Measurements from ENCODE around the gene ZNF600. TPM values are rescaled to one million over a fixed set of nuclear protein-coding genes. Genes with fewer than 3 reads are reported as not detected.

Gene ZNF600
- total and polyA plus RNA-seq, 2 of the 13 experiments (the other 11 are each of a cell fraction or from before 2014, with no cell fraction given) = 15.0 to 16.4 TPM

GRCh38 chr19:52734893-52735661, 51.5 kb downstream of the ZNF600 start, which contains the start of gene ZNF611 (continued):
- TF ChIP-seq GABPB1 (CRISPR knock-in tag; IDR thresholded peaks at IDR 0.05) (peak; percentile 74), HCFC1 (IDR thresholded peaks at IDR 0.05; ENCODE audit: low read depth, low read length) (no peak), NR2C2 (CRISPR knock-in tag; IDR thresholded peaks at IDR 0.05; ENCODE audit: borderline replicate concordance) (peak; percentile 69; the same call in 1 of the 2 replicates), SRF (IDR thresholded peaks at IDR 0.05; ENCODE audit: low read depth, low read length) (no peak), SP1 (IDR thresholded peaks at IDR 0.05) (no peak), SP1 (CRISPR knock-in tag; IDR thresholded peaks at IDR 0.05) (peak; percentile 40), BHLHE40 (IDR thresholded peaks at IDR 0.05; ENCODE audit: low read length) (no peak), ZBTB7A (CRISPR knock-in tag; IDR thresholded peaks at IDR 0.05) (no peak), FOXP1 (IDR thresholded peaks at IDR 0.05) (no peak), FOXP1 (CRISPR knock-in tag; IDR thresholded peaks at IDR 0.05) (no peak), RARG (CRISPR knock-in tag; IDR thresholded peaks at IDR 0.05; ENCODE audit: low read depth) (no peak), MIXL1 (CRISPR knock-in tag; IDR thresholded peaks at IDR 0.05) (no peak), RARA (CRISPR knock-in tag; IDR thresholded peaks at IDR 0.05) (no peak), SRY (CRISPR knock-in tag; IDR thresholded peaks at IDR 0.05) (no peak), ZNF607 (CRISPR knock-in tag; IDR thresholded peaks at IDR 0.05; ENCODE audit: borderline replicate concordance) (no peak), ASH2L (IDR thresholded peaks at IDR 0.05; ENCODE audit: insufficient read length, low read depth, low read length) (peak; percentile 49), SIX4 (CRISPR knock-in tag; IDR thresholded peaks at IDR 0.05) (no peak), PCBP2 (optimal IDR thresholded peaks at IDR 0.05; ENCODE audit: low read depth, low read length, poor library complexity, severe bottlenecking) (no peak), PRMT3 (CRISPR knock-in tag; IDR thresholded peaks at IDR 0.05; ENCODE audit: borderline replicate concordance, low read depth) (no peak), MED1 (CRISPR knock-in tag; IDR thresholded peaks at IDR 0.05) (peak; percentile 18; the same call in 1 of the 2 replicates), CTCF (CRISPR knock-in tag; IDR thresholded peaks at IDR 0.05) (peak; percentile 69), SMC3 (IDR thresholded peaks at IDR 0.05; ENCODE audit: low read length) (no peak), POLR2AphosphoS5 (IDR thresholded peaks at IDR 0.05; ENCODE audit: low read depth, low read length) (peak; percentile 74), ZSCAN22 (CRISPR knock-in tag; IDR thresholded peaks at IDR 0.05) (no peak), TBX3 (IDR thresholded peaks at IDR 0.05; ENCODE audit: borderline replicate concordance) (no peak)
- TF ChIP-seq, protein P1, sequence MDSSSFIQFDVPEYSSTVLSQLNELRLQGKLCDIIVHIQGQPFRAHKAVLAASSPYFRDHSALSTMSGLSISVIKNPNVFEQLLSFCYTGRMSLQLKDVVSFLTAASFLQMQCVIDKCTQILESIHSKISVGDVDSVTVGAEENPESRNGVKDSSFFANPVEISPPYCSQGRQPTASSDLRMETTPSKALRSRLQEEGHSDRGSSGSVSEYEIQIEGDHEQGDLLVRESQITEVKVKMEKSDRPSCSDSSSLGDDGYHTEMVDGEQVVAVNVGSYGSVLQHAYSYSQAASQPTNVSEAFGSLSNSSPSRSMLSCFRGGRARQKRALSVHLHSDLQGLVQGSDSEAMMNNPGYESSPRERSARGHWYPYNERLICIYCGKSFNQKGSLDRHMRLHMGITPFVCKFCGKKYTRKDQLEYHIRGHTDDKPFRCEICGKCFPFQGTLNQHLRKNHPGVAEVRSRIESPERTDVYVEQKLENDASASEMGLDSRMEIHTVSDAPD (CRISPR knock-in tag; IDR thresholded peaks at IDR 0.05) = no peak
- TF ChIP-seq, protein P2, sequence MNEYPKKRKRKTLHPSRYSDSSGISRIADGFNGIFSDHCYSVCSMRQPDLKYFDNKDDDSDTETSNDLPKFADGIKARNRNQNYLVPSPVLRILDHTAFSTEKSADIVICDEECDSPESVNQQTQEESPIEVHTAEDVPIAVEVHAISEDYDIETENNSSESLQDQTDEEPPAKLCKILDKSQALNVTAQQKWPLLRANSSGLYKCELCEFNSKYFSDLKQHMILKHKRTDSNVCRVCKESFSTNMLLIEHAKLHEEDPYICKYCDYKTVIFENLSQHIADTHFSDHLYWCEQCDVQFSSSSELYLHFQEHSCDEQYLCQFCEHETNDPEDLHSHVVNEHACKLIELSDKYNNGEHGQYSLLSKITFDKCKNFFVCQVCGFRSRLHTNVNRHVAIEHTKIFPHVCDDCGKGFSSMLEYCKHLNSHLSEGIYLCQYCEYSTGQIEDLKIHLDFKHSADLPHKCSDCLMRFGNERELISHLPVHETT (CRISPR knock-in tag; conservative IDR thresholded peaks at IDR 0.05) = no peak
- TF ChIP-seq, protein P3, sequence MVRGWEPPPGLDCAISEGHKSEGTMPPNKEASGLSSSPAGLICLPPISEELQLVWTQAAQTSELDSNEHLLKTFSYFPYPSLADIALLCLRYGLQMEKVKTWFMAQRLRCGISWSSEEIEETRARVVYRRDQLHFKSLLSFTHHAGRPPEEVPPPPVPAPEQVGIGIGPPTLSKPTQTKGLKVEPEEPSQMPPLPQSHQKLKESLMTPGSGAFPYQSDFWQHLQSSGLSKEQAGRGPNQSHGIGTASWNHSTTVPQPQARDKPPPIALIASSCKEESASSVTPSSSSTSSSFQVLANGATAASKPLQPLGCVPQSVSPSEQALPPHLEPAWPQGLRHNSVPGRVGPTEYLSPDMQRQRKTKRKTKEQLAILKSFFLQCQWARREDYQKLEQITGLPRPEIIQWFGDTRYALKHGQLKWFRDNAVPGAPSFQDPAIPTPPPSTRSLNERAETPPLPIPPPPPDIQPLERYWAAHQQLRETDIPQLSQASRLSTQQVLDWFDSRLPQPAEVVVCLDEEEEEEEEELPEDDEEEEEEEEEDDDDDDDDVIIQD (CRISPR knock-in tag; IDR thresholded peaks at IDR 0.05; ENCODE audit: low read depth) = no peak

All from HepG2 (cell line).